AG04449 (cell line): Measurements from ENCODE around the gene DOCK2.

Experiments used
- CTCF ChIA-PET: fragments of 350-600 bp; formaldehyde crosslinking; extraction: SDS; loops from one replicate; lab custom pipeline; 2021; ENCODE audit warnings: antibody characterized with exemption; lab: Yijun Ruan, JAX
- POLR2A ChIA-PET: fragments of 400-600, 350-600 bp; formaldehyde crosslinking; extraction: SDS; loops from one replicate; lab custom pipeline; 2020; ENCODE audit warnings: antibody characterized with exemption, inconsistent platforms; lab: Yijun Ruan, JAX
- DNase-seq: peaks from one replicate; pipeline ENCODE4 v3.0.0-alpha.2; 2010; ENCODE audit warnings: low read depth, low spot score
- H3K4me3 ChIP-seq: 2 replicates; pipeline ENCODE4 v1.5.1; 2011; ENCODE audit warnings: low read depth, mild to moderate bottlenecking, control low read depth, low read length
- CTCF ChIP-seq: IDR thresholded peaks from one replicate; pipeline ENCODE4 v1.5.1; 2011; ENCODE audit warnings: mild to moderate bottlenecking, moderate library complexity, low read length, control low read depth, inconsistent platforms; ENCODE audit not compliant: insufficient read depth; ENCODE audit errors: missing control alignments

Gene DOCK2

GRCh38 chr5:170075696-170076095, 438.6 kb downstream of the DOCK2 start:
- CTCF ChIA-PET: interaction anchor here (1.0 to 1.3 kb wide), 2 partner anchors 18 to 109 kb away, joined by 3 read pairs; no protein-coding TSS in a partner anchor
- no peak for TF ChIP-seq CTCF
- POLR2A ChIA-PET: no interaction called here

GRCh38 chr5:170076211-170076610, 439.1 kb downstream of the DOCK2 start:
- no peak overlapping the region for H3K4me3 ChIP-seq
- no peak for DNase-seq
- TF ChIP-seq CTCF: no peak
- ChIA-PET POLR2A (no interaction called here), CTCF (interaction anchor here (1.3 kb wide), 1 partner anchor 17 kb away, joined by 3 read pairs; no protein-coding TSS in a partner anchor)

More at GRCh38 chr5:170075696-170076095, 438.6 kb downstream of the DOCK2 start:
- DNase-seq: no peak
- no peak overlapping the region for H3K4me3 ChIP-seq

GRCh38 chr5:170076739-170077138, 439.7 kb downstream of the DOCK2 start:
- POLR2A ChIA-PET: no interaction called here
- TF ChIP-seq CTCF: no peak
- no peak for DNase-seq
- H3K4me3 ChIP-seq: no peak overlapping the region
- CTCF ChIA-PET: interaction anchor here (0.6 to 1.0 kb wide), 2 partner anchors 24 to 25 kb away, joined by 3 read pairs; no protein-coding TSS in a partner anchor

GRCh38 chr5:170077526-170077925, 440.5 kb downstream of the DOCK2 start:
- no peak for DNase-seq
- H3K4me3 ChIP-seq: no peak overlapping the region
- ChIA-PET POLR2A (no interaction called here), CTCF (interaction anchor here (1.0 kb wide), 1 partner anchor 23 kb away, joined by 3 read pairs; no protein-coding TSS in a partner anchor)
- TF ChIP-seq CTCF: no peak

GRCh38 chr5:170078458-170078857, 441.4 kb downstream of the DOCK2 start:
- TF ChIP-seq CTCF: no peak
- H3K4me3 ChIP-seq: no peak overlapping the region
- ChIA-PET CTCF (interaction anchor here (1.0 to 3.1 kb wide), 2 partner anchors 7 to 377 kb away, joined by 3 to 15 read pairs; no protein-coding TSS in a partner anchor), POLR2A (no interaction called here)
- no peak for DNase-seq

GRCh38 chr5:170078931-170079330, 441.9 kb downstream of the DOCK2 start:
- DNase-seq: no peak
- TF ChIP-seq CTCF: no peak
- ChIA-PET POLR2A (no interaction called here), CTCF (interaction anchor here (1.0 to 3.1 kb wide), 3 partner anchors 8 to 377 kb away, joined by 3 to 15 read pairs (median 5); no protein-coding TSS in a partner anchor)
- H3K4me3 ChIP-seq: no peak overlapping the region
